ENCODE measurements around the gene MSI2.
A peak's percentile ranks its signal among the peaks of the same experiment; 100 is the strongest.

The MSI2 gene

GRCh38 chr17:57557416-57557815, 301.1 kb downstream of the MSI2 start:
- no peak for DNase-seq (ENCODE audit: low read depth)

- peak; percentile 56 for DNase-seq (ENCODE audit: low read depth)
Measured at GRCh38 chr17:57557834-57558681, 301.7 kb downstream of the MSI2 start.

- no peak for DNase-seq (ENCODE audit: low read depth)
Measured at GRCh38 chr17:57559226-57559625, 302.9 kb downstream of the MSI2 start.

DNA sequence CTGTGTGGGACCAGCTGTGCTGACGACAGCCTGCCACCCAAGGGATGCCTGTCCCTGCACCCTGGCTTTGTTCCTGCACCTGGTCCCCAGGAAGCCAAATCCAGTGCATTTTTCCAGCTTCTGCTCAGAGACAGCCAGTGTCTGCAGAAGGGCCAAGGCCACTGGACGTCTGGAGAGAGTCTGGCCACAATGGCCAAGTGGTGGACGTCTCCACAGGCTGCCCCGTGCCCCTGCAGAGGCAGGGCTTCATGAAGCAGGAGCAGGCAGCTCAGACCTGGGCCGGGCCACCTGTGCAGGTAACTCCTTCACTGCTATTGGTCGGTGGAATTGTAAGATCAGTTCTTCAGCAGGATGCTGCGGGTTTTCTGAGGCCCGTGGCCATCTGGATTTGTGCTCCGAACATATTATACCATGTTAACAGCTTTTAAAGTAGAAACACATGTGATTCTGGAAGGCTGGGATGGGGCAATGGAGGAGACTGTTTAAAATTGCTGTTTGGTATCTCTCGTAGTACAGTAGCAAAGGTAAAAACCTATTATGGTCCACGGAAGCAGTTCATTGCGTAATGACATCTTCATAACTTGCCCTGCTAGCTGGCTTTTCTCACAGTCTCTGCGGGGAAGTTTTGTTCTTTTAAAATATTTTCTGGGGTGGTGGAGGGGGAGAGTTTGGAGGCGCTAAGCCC, 303.5 kb downstream of the MSI2 start:
- DNase-seq (ENCODE audit: low read depth), result no peak

DNA sequence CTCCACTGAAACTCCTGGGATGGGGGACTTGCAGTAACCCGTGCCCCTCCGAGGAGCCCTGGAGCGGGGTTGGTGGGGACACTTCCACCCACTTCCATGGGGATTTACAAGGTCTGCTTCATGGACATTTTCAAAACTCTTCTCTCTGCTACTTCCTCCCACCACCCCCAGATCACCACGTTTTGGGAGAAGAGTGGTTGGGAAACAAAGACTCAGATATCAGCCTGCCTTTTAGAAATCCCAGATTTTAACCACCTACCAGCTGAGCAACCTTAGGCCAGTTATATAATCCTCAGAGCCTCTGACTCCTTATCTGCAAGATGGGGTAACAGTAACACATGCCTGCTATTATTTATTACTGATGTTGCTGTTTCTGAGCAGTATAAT, 304.0 kb downstream of the MSI2 start:
- DNase-seq (ENCODE audit: low read depth), result no peak

- no peak for DNase-seq (ENCODE audit: low read depth)
Measured at GRCh38 chr17:57561072-57561861, 304.9 kb downstream of the MSI2 start.

DNA sequence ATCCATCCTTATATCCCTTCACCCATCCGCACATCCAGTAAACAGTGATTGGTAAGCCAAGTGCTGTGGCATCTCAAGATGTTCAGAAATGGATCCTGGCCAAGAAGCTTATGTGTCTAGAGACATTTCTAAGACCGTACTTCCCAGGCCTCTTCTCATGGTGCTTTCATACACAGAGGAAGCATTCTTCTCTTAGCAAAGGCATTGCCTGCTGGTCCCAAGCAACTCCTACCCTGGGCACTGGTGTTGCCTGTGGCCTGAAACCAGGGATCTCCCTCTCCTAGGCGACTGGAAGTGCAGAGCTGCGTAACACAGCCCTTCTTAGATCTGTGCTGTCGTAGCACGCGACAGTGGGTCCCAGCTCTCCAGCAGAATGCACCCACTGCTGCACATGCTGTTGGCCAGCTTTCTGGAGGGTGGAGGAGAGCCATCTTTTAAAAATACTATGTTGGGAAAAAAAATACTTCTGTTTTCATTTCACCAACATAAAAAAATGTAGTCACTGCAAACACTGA, 305.9 kb downstream of the MSI2 start:
- DNase-seq (ENCODE audit: low read depth), result no peak

DNA sequence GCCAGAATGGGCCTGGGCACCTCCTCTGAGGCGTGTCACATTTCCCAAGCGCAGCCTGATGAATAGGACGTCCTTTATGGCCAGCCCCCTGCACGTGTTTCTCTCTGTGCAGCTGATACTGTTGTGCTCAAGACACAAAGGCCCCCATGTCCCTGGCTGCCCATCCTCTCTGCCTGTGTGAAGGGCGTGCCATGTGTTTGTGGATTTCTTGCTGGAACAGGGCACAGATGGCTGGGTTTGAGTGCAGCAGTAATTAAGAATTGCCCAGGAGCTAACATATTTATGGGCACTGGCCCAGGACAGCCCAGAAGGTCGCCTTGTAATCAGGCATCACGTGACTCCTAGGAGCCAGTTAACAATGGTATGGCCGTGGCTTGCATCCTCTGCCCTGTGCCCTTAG, 307.6 kb downstream of the MSI2 start:
- no peak for DNase-seq (ENCODE audit: low read depth)

- DNase-seq (ENCODE audit: low read depth), result no peak
Measured at GRCh38 chr17:57565176-57565575, 308.9 kb downstream of the MSI2 start.

- no peak for DNase-seq (ENCODE audit: low read depth)
Measured at GRCh38 chr17:57566721-57567120, 310.4 kb downstream of the MSI2 start.

- no peak for DNase-seq (ENCODE audit: low read depth)
Measured at GRCh38 chr17:57567251-57567650, 310.9 kb downstream of the MSI2 start.

DNA sequence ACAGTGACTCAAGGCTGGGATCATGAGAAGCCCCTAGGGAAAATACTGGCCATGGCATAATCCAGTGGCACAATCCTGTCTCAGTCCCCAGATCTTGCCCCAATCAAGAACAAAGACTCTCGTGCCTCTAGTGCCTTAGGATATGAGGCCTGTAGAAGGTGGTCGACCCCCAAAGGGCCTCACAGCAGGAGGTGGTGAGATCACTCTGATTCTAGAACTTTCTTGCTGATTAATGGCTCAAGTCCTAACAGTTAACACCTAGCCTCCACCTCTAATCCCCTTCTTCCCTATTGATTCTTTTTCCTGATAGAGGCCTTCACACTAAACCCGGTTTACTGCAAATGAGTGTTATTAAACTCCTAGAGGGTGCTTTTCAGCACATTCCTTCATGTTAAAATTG, 312.0 kb downstream of the MSI2 start:
- DNase-seq (ENCODE audit: low read depth), result no peak

DNA sequence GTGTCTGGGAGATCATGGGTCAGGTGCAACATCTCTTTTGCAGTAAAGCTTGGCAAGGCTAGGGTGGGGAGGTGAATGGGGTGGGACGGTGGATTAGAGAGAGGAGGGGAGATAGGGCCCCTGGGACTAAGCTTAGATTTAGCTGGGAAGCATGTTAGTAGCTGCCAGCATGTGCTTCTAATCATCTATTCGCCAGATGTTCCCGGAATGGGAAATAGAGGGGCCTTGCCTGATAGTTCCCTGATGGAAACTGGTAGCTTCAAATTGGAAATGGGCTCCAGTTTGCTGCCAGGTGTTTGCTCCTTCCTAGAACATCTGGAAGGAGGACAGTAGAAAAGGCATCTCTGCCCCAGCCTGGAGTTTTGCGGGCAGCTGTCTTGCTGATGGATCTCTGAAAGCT, 312.7 kb downstream of the MSI2 start:
- no peak for DNase-seq (ENCODE audit: low read depth)

DNA sequence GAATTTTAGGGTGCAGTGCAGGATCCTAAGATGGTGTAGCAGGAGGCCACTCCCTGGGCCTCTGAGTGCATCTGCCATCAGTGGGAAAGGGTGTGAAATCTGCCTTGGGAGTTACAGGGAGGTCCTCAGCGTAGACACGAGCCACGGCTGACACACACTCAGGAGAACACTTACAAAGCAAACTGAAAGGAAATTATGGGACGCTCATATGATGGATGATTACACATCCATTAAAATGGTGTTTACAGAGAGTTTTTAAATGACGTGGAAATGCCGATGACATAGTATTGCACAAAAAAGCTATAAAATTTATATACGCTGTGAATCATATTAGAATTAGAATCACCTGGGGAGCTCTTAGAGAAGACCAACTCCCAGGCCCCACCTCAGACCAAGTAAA, 313.5 kb downstream of the MSI2 start:
- peak; percentile 43 for DNase-seq (ENCODE audit: low read depth)

- no peak for DNase-seq (ENCODE audit: low read depth)
Measured at GRCh38 chr17:57570724-57571344, 314.5 kb downstream of the MSI2 start.

GRCh38 chr17:57572062-57572461, 315.7 kb downstream of the MSI2 start:
- no peak for DNase-seq (ENCODE audit: low read depth)

GRCh38 chr17:57572600-57572999, 316.3 kb downstream of the MSI2 start:
- DNase-seq (ENCODE audit: low read depth), result no peak

DNA sequence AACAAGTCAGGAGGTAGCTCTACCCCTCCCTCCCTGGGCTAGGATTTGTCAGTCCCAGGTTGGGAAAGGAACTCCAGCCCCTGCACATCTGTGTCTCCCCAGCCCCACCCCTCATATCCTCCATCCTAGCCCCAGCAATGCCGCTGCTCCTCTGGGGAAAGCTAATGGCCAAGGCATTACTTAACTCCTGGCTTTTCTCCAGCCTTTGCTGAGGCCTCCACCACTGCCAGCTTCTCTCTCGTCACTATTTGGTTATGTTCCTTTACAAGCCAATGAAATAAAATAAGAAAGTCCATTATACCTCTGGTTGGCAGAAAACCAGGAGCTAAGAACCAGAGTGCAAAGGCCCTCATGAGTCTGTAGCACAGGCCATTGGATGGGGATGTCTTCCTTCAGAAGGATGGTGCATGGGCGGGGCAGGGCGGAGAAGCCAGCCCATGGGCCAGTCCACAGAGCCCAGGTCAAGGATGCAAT, 317.8 kb downstream of the MSI2 start:
- no peak for DNase-seq (ENCODE audit: low read depth)

DNA sequence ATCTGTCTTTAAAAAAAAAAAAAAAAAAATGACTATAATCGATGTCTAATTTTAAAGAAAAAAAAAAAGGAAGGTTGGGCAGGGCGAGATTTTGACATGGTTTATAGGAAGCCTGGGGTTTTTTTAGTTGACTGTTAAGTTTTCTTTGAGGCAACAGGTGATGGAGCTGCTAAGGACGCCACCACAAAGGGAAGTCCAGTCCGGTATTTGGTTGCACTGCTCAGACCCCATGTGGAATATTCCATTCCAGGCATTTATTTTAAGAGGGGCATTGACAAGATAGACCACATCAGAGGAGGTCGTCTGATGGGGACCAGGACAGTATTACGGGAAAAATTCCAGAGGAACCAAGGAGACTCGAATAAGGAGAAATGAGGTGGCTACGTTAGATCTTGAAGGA, 320.4 kb downstream of the MSI2 start:
- DNase-seq (ENCODE audit: low read depth), result no peak

- DNase-seq (ENCODE audit: low read depth), result no peak
Measured at GRCh38 chr17:57577751-57578607, 321.7 kb downstream of the MSI2 start.

GRCh38 chr17:57578608-57579225, 322.4 kb downstream of the MSI2 start:
- DNase-seq (ENCODE audit: low read depth), result no peak
